GM12875 (cell line): Measurements from ENCODE around the gene PTPN14.
A peak's percentile ranks its signal among the peaks of the same experiment; 100 is the strongest.

ENCODE experiments used
- H3K4me3 ChIP-seq: one replicate; pipeline ENCODE4 v1.5.1; 2011; ENCODE audit warnings: low read depth, low read length, control low read depth
- TF ChIP-seq, protein P1 (sequence below): IDR thresholded peaks from 2 replicates; pipeline ENCODE4 v1.5.1; 2011; ENCODE audit warnings: low read depth, mild to moderate bottlenecking, control low read depth, inconsistent platforms, low read length, moderate library complexity, borderline replicate concordance; ENCODE audit not compliant: insufficient read depth

The PTPN14 gene

DNA sequence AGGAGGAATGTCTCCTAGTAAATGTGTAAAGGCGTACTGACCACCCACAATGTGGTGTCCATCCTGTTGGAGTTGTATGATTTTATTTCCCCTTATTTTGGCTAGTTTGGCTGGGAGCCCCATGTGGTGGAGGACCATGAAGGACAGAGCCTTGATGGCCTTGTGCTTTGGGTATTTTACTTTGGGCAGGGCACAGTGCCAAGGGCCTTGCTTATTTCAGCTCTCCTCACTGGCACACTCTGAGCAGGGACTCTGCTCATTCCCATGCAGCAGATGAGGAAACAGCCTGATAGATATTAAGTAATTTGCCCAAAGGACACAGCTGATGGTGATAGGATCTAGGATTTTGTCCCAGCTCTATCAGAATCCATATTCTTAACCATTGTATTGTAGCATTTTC lies 220.2 kb downstream of the PTPN14 start:
- no peak overlapping the region for H3K4me3 ChIP-seq
- TF ChIP-seq, protein P1, sequence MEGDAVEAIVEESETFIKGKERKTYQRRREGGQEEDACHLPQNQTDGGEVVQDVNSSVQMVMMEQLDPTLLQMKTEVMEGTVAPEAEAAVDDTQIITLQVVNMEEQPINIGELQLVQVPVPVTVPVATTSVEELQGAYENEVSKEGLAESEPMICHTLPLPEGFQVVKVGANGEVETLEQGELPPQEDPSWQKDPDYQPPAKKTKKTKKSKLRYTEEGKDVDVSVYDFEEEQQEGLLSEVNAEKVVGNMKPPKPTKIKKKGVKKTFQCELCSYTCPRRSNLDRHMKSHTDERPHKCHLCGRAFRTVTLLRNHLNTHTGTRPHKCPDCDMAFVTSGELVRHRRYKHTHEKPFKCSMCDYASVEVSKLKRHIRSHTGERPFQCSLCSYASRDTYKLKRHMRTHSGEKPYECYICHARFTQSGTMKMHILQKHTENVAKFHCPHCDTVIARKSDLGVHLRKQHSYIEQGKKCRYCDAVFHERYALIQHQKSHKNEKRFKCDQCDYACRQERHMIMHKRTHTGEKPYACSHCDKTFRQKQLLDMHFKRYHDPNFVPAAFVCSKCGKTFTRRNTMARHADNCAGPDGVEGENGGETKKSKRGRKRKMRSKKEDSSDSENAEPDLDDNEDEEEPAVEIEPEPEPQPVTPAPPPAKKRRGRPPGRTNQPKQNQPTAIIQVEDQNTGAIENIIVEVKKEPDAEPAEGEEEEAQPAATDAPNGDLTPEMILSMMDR: no peak

DNA sequence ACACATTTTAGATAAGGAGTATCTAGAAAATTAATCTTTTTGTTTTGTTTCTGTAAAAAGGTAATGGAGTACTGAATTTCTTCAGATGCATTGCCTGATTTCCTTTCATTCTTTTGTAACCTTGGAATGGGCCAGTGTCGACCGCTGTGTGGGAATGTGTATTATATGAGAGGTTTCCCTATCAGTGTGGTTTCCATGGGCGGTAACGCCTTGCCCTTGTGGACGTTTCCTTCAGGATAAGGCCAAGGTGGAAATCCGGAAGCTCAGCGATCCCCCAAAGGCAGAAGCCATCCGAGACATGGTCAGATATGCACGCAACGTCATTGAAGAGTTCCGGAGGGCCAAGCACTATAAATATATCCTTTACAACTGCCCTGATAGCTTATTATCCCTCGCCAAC lies 220.7 kb downstream of the PTPN14 start:
- H3K4me3 ChIP-seq: no peak overlapping the region
- TF ChIP-seq, protein P1: no peak

DNA sequence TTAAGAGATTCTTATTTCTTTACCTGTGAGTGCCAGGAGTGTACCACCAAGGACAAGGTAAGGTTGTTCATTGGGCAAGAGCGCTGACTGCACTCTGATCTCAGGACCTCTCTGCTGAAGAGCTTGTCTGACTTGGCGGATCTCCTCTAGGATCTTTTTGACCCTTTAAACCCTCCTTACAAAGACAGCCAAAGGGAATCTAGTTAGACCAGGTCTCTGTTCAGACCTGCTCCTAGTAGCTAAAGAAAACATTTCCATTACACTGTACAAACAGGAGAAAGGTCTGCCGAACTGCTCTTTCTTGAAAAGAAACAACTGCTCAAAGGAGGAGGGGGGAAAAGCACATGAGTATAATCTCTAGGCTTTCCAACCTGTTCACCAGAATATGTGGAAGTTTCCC lies 221.2 kb downstream of the PTPN14 start:
- TF ChIP-seq, protein P1: no peak
- H3K4me3 ChIP-seq: no peak overlapping the region

DNA sequence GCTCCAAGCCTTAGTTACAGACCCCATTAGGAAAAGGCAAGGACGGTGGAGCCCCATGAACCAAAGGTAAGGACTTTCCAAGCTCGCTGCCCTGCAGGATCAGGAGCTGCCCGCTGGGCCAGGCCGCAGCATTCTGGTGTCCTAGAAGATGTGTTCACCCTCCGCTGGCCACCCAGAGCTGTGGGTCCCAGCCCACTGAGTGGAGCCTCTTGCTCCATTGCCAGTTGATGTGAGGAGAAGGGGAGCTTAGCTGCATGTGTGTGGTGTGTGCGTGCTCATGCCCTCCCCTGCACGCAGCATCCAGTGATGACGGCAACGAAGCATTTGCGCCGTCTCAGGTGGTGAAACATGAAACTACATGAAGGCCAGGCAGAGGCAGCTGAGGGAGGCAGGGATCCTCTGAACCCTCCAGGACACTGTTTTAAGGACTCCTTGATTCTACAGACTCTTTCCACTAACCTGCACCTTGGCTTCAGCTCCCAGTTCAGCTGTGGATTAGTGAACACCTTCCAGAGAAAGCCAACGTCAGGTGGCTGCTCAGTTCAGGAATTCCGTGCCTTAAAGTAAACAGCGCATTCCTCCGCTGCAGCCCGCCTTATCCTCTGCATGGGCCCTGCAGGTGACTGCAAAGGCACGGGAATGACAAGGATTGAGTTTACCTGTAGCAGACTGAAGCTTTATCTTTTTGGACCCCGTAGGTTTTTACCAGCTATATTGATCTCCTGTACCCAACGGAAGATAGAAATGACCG lies 221.8 kb downstream of the PTPN14 start:
- H3K4me3 ChIP-seq: no peak overlapping the region
- TF ChIP-seq, protein P1: no peak

DNA sequence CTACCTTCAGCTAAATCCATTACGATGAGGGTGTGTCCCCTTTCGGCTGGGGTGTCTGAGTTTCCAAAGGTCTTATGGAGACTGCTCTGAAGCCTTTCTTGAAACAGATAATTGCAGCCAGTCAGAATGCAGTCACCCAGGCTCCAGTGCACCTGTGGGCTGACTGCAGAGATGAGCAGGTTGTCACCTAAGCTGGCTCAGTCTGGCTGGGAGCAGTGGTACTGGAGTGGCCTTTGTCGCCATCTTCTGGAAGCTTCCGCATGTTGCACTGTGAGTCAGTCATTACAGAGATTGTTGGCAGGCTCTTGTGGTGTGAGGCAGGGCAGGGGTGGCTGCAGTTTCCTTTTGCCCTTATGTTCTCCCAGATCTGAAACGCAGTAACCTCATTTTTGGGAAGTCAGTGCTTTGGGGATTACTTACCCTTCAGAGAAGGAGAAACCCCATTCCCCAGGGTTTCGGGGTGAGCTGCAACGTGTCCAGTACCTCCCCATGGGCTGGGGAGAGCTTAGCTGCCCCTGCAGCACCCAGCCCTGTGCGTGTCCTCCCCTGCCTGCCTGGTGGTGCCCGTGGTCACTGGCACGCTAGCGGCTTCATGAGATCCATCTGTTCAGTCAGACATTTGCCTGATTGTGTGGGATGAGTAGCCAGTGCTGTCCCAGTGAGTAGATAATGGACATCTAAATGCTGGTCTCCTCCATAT lies 222.5 kb downstream of the PTPN14 start:
- TF ChIP-seq, protein P1: peak; percentile 87
- H3K4me3 ChIP-seq: no peak overlapping the region

DNA sequence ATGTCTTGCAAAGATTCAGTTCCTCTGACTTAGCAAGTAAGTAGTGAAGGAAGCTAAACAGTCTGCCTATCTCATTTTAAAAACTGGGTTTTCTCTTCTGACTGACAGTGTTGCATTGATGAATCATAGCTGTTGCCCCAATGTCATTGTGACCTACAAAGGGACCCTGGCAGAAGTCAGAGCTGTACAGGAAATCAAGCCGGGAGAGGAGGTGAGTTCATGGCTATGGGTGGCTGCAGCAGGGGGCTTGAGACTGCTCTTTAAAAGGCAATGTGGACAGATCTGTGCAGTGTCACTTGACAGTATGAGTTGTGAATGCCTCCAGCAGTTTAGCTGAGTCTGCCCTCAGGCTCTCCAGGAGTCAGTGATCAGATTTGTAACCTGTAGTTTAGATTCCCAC lies 223.9 kb downstream of the PTPN14 start:
- TF ChIP-seq, protein P1: no peak
- no peak overlapping the region for H3K4me3 ChIP-seq

DNA sequence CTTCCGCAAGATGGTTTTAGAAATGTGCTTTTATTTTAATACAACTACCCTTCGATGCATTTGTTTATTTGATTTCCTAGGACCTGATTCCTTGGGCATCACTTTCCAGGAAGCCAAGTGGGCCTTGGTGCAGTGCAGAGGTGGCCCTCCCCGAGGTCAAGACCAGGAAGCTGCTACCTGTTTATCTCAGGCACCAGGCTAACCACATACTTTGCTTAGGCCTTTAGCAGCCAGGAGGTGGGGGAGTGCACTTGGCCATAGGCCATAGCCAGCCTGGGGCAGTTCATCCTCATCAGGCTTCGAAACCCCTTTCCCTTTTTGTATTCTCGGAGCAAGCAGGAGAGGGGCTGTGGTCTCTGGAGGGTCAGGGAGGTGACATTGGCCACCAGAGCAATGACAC lies 225.0 kb downstream of the PTPN14 start:
- H3K4me3 ChIP-seq: no peak overlapping the region
- TF ChIP-seq, protein P1: no peak
